Esophagus muscularis mucosa (tissue), 4 donors: Measurements from ENCODE around the gene PAEP. TPM values are rescaled to one million over a fixed set of nuclear protein-coding genes. Genes with fewer than 3 reads are reported as not detected.

Source experiments
- DNase-seq: peaks from one replicate; pipeline ENCODE4 v3.0.0-alpha.2; 2017; ENCODE audit errors: extremely low spot score
- H3K27ac ChIP-seq, 4 donors: fragments of 200-600 bp; sonication (generic); replicated peaks in 1 of 4; 1 replicate in 3 of 4; 2 replicates in 1 of 4; pipeline ENCODE4 v1.5.1; 2016 to 2019; ENCODE audit warnings: mild to moderate bottlenecking in 1 of 4
- H3K27me3 ChIP-seq, 4 donors: fragments of 200-600 bp; sonication (generic); one replicate each; pipeline versions ENCODE4 v1.5.1 to v1.6.0; 2016 to 2019
- H3K36me3 ChIP-seq, 4 donors: fragments of 200-600 bp; sonication (generic); one replicate each; pipeline ENCODE4 v1.5.1; 2016 to 2019
- H3K4me1 ChIP-seq, 4 donors: fragments of 200-600 bp; sonication (generic); one replicate each; pipeline ENCODE4 v1.5.1; 2016 to 2019
- H3K4me3 ChIP-seq, 4 donors: fragments of 200-600 bp; sonication (generic); 1 replicate in 2 of 4; 2 replicates in 2 of 4; pipeline ENCODE4 v1.5.1; 2016 to 2019; ENCODE audit warnings: mild to moderate bottlenecking in 4 of 4, moderate library complexity in 1 of 4
- H3K9me3 ChIP-seq, 4 donors: fragments of 200-600 bp; sonication (generic); 1 replicate in 3 of 4; 2 replicates in 1 of 4; pipeline ENCODE4 v1.5.1; 2016 to 2019
- EP300 ChIP-seq: sonication (generic); formaldehyde crosslinking; IDR thresholded peaks from one replicate; pipeline ENCODE4 v1.6.1; 2017; ENCODE audit warnings: antibody characterized with exemption
- POLR2A ChIP-seq: fragments of 450-650 bp; IDR thresholded peaks from one replicate; pipeline ENCODE4 v1.6.1; 2017; ENCODE audit warnings: antibody characterized with exemption, moderate library complexity, mild to moderate bottlenecking, low read depth
- POLR2AphosphoS5 ChIP-seq, 2 donors: sonication (generic); formaldehyde crosslinking; IDR thresholded peaks; one replicate each; pipeline ENCODE4 v1.6.1; 2017; ENCODE audit warnings: antibody characterized with exemption in 2 of 2
- WGBS: methylation state at CpG from one replicate; pipeline ENCODE4 v1.1.5; 2018; 5-methylcytosine and 5-hydroxymethylcytosine counted together
- intact Hi-C: fragments of 100-400 bp; cut with DNase I; formaldehyde crosslinking; loops from one replicate; pipeline ENCODE4 v1.15.1; 2023
- total RNA-seq, 4 donors: library from RNA; depleted of rRNA; stranded (reverse); fragments of >200 nt; gene quantifications; one replicate each; pipeline versions ENCODE4 v1.1.0 to v1.2.1, GENCODE V29; 2016
- TF ChIP-seq, protein P1 (sequence below), 3 experiments: fragments of 200-600 bp in 2 of 3; fragments of 450-650 bp in 1 of 3; sonication (generic) in 2 of 3; IDR thresholded peaks; one replicate each; pipeline ENCODE4 v1.5.1; 2017 to 2019; ENCODE audit warnings: antibody characterized with exemption in 3 of 3, mild to moderate bottlenecking in 2 of 3, moderate library complexity in 1 of 3

Gene PAEP
- total RNA-seq, 4 donors from 2014 or later = not detected

DNA sequence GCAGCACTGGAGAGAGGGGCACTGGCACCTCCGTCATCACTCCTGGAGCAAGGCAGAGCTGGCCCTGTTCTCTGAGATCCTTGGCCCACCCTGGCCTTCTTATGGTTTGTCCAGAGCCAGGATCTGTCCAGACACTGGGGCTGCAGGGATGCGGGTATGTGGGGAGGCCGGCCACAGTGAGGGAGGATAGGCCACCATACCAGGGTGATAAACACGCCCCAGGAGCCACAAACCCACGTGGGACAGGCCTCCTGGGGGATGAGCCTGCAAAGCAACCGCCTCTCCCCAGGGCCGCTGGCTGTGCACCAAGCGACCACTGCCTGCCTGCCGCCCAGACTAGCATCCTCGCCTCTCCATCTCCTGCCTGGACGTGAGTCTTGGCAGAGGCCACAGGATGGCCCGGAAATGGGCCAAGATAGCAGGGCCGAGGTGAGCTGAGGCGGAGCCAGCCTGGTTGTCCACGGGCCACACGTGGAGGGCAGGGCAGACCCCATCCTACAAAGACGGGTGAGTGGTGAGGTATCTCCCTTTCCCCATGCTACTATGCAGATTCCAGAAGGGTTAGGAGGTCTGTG is 11.1 kb upstream of the PAEP start:
- Histone ChIP-seq H3K36me3 (no peaks in the 10 kb centered on the region), H3K4me3 (no peak overlapping the region), H3K27ac (no peak overlapping the region), H3K27me3 (peaks cover 0 to 28% (median 0%) of the 10 kb centered on the region in 4 donors), H3K4me1 (no peaks in the 10 kb centered on the region), H3K9me3 (no peaks in the 10 kb centered on the region)
- TF ChIP-seq, protein P1, sequence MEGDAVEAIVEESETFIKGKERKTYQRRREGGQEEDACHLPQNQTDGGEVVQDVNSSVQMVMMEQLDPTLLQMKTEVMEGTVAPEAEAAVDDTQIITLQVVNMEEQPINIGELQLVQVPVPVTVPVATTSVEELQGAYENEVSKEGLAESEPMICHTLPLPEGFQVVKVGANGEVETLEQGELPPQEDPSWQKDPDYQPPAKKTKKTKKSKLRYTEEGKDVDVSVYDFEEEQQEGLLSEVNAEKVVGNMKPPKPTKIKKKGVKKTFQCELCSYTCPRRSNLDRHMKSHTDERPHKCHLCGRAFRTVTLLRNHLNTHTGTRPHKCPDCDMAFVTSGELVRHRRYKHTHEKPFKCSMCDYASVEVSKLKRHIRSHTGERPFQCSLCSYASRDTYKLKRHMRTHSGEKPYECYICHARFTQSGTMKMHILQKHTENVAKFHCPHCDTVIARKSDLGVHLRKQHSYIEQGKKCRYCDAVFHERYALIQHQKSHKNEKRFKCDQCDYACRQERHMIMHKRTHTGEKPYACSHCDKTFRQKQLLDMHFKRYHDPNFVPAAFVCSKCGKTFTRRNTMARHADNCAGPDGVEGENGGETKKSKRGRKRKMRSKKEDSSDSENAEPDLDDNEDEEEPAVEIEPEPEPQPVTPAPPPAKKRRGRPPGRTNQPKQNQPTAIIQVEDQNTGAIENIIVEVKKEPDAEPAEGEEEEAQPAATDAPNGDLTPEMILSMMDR (IDR thresholded peaks at IDR 0.05) = no peak
- TF ChIP-seq EP300 = no peak
- WGBS = 74% methylated on average over 17 of the region's 17 CpGs
- intact Hi-C loops = no loop called here
- no peak for DNase-seq

GRCh38 chr9:135551031-135551430 is 10.5 kb upstream of the PAEP start:
- H3K27ac ChIP-seq = no peak overlapping the region
- 45% methylated on average over 4 of the region's 14 CpGs for WGBS

DNA sequence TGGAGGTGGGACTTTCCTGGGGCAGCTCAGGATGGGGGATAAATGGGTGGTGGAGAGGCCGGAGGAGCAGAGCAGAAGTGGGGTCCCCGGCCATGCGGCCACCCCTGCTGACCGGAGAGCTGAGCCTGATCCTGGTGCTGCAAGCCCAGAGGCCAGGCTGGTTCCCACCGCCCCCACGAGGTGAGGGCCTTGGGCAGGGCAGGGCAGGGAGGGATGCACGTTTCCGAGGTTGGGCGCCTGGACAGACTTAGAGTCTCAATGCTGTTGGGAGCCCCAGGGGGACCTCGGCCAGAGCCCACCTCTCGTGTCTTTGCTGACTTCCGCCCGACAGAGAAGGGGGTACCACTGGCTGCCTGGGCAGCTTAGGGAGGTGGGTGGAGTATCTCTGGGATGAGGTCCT is 10.1 kb upstream of the PAEP start:
- Histone ChIP-seq H3K36me3 (no peaks in the 10 kb centered on the region), H3K4me1 (no peaks in the 10 kb centered on the region), H3K27me3 (peaks cover 0 to 28% (median 0%) of the 10 kb centered on the region in 4 donors), H3K9me3 (no peaks in the 10 kb centered on the region), H3K4me3 (no peak overlapping the region), H3K27ac (no peak overlapping the region)
- no peak for DNase-seq
- intact Hi-C loops = no loop called here
- WGBS = 86% methylated on average over 12 of the region's 13 CpGs
- TF ChIP-seq POLR2AphosphoS5 (IDR thresholded peaks at IDR 0.05) = no peak
- TF ChIP-seq, protein P1 (IDR thresholded peaks at IDR 0.05) = no peak
- TF ChIP-seq EP300 = no peak
- TF ChIP-seq POLR2A = no peak

More at GRCh38 chr9:135551031-135551430, 10.5 kb upstream of the PAEP start:
- no peaks in the 10 kb centered on the region for H3K36me3 ChIP-seq
- no peaks in the 10 kb centered on the region for H3K9me3 ChIP-seq
- peaks cover 0 to 28% (median 0%) of the 10 kb centered on the region in 4 donors for H3K27me3 ChIP-seq
- TF ChIP-seq POLR2A (no peak), POLR2AphosphoS5 (IDR thresholded peaks at IDR 0.05) (no peak), EP300 (no peak)
- TF ChIP-seq, protein P1 (IDR thresholded peaks at IDR 0.05) = no peak
- no peak for DNase-seq
- intact Hi-C loops = no loop called here
- no peaks in the 10 kb centered on the region for H3K4me1 ChIP-seq
- H3K4me3 ChIP-seq = no peak overlapping the region

GRCh38 chr9:135552021-135552697 is 9.4 kb upstream of the PAEP start:
- Histone ChIP-seq H3K4me1 (no peaks in the 10 kb centered on the region), H3K36me3 (no peaks in the 10 kb centered on the region), H3K4me3 (no peak overlapping the region), H3K27ac (no peak overlapping the region), H3K27me3 (peaks cover 0 to 26% (median 0%) of the 10 kb centered on the region in 4 donors), H3K9me3 (no peaks in the 10 kb centered on the region)
- DNase-seq = no peak
- TF ChIP-seq POLR2A = no peak
- TF ChIP-seq POLR2AphosphoS5 (IDR thresholded peaks at IDR 0.05) = no peak
- intact Hi-C loops = no loop called here
- 77% methylated on average over 14 of the region's 18 CpGs for WGBS

DNA sequence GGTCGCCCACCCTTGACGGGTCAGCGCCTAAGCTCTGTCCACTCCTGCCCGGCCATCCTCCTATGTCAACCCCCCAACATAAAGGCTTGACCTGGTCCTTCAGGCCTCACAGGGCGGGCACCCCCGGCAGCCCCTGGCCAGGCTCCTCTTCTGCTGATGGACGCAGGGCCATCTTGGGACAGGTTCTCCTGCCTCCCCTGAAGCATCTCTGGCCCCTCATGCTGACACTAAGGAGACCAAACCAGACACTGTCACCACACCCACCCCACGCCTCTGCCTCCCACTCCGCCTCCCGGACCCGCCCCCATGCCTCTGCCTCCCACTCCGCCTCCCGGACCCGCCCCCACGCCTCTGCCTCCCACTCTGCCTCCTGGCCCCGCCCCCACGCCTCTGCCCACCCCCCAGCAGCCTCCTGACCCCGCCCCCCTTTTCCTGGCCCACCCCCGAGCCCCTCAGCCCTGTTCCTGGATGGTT is 8.8 kb upstream of the PAEP start:
- no peaks in the 10 kb centered on the region for H3K36me3 ChIP-seq
- no peak for DNase-seq
- no peak overlapping the region for H3K4me3 ChIP-seq
- H3K9me3 ChIP-seq = no peaks in the 10 kb centered on the region
- 90% methylated on average over 19 of the region's 19 CpGs for WGBS
- no peak overlapping the region for H3K27ac ChIP-seq
- no peaks in the 10 kb centered on the region for H3K4me1 ChIP-seq
- intact Hi-C loops = no loop called here
- H3K27me3 ChIP-seq = peaks cover 0 to 21% (median 0%) of the 10 kb centered on the region in 4 donors
- TF ChIP-seq EP300 (no peak), POLR2A (no peak), POLR2AphosphoS5 (IDR thresholded peaks at IDR 0.05) (no peak)
- TF ChIP-seq, protein P1 (IDR thresholded peaks at IDR 0.05) = no peak
